Right renal cortex interstitium (tissue), 3 donors: Measurements from ENCODE around the gene TTC39B. TPM values are rescaled to one million over a fixed set of nuclear protein-coding genes. Genes with fewer than 3 reads are reported as not detected.
A peak's percentile ranks its signal among the peaks of the same experiment; 100 is the strongest.
"Not testable (repeated sequence)": the region's sequence is repeated elsewhere in the genome, so short reads cannot be mapped to it uniquely, and the experiment has no call there.

Source experiments
- DNase-seq, 3 donors: peaks; one replicate each; pipeline ENCODE4 v3.0.0-alpha.2; 2013; ENCODE audit warnings: low read depth in 3 of 3, low spot score in 2 of 3
- polyA plus RNA-seq, 3 donors: library from polyadenylated mRNA; unstranded; fragments of 120-200 nt; gene quantifications; one replicate each; pipeline ENCODE4 v1.2.1, GENCODE V29; 2013; ENCODE audit not compliant: insufficient read length in 3 of 3

The TTC39B gene
- polyA plus RNA-seq, 3 donors, result 7.1 to 7.9 (median 7.3) TPM

- DNase-seq, result no peak
These were observed 35.6 kb downstream of the TTC39B start for GRCh38 chr9:15271403-15271802.

GRCh38 chr9:15268782-15269181 is 38.2 kb downstream of the TTC39B start:
- no peak for DNase-seq

- DNase-seq, result no peak
These were observed 38.7 kb downstream of the TTC39B start for GRCh38 chr9:15268317-15268716.

- DNase-seq, result no peak
These were observed 42.1 kb downstream of the TTC39B start for GRCh38 chr9:15264918-15265317.

GRCh38 chr9:15262581-15262980 is 44.4 kb downstream of the TTC39B start:
- DNase-seq, result no peak

GRCh38 chr9:15256426-15256825 is 50.6 kb downstream of the TTC39B start:
- DNase-seq, result no peak

- DNase-seq, result no peak
These were observed 53.2 kb downstream of the TTC39B start for GRCh38 chr9:15253786-15254185.

- no peak for DNase-seq
These were observed 53.8 kb downstream of the TTC39B start for GRCh38 chr9:15253197-15253596.

- DNase-seq, result no peak
These were observed 57.0 kb downstream of the TTC39B start for GRCh38 chr9:15249981-15250380.

GRCh38 chr9:15249042-15249818 is 57.8 kb downstream of the TTC39B start:
- DNase-seq, result peak in 1 of 3 donors; percentile 20

GRCh38 chr9:15248621-15249020 is 58.4 kb downstream of the TTC39B start:
- no peak for DNase-seq

GRCh38 chr9:15248081-15248480 is 58.9 kb downstream of the TTC39B start:
- DNase-seq, result no peak

- DNase-seq, result no peak
These were observed 60.3 kb downstream of the TTC39B start for GRCh38 chr9:15246708-15247107.

GRCh38 chr9:15246243-15246642 is 60.8 kb downstream of the TTC39B start:
- no peak for DNase-seq

GRCh38 chr9:15244001-15244441 is 63.0 kb downstream of the TTC39B start:
- DNase-seq, result no peak

GRCh38 chr9:15243081-15243480 is 63.9 kb downstream of the TTC39B start:
- DNase-seq, result no peak

GRCh38 chr9:15240927-15241326 is 66.1 kb downstream of the TTC39B start:
- no peak for DNase-seq

- no peak for DNase-seq
These were observed 67.2 kb downstream of the TTC39B start for GRCh38 chr9:15239816-15240215.

GRCh38 chr9:15238646-15239045 is 68.4 kb downstream of the TTC39B start:
- DNase-seq, result no peak

GRCh38 chr9:15235658-15236057 is 71.4 kb downstream of the TTC39B start:
- no peak for DNase-seq

GRCh38 chr9:15233941-15234490 is 73.0 kb downstream of the TTC39B start:
- DNase-seq, result not testable (repeated sequence)

GRCh38 chr9:15232706-15233280 is 74.2 kb downstream of the TTC39B start:
- DNase-seq, result not testable (repeated sequence)
